A549 (cell line): ENCODE data around the gene ELF3. TPM values are rescaled to one million over a fixed set of nuclear protein-coding genes. Genes with fewer than 3 reads are reported as not detected.

Experiments used
- ATAC-seq, 2 experiments: fragments of 200-7000 bp in 1 of 2; fragments of >200 bp in 1 of 2; cut with Nextera tagmentation in 1 of 2; cut with Tn5 transposase in 1 of 2; 3 replicates each; pipeline versions ENCODE4 v1.8.0 to v1.9.1; 2018 to 2020; ENCODE audit warnings: mild to moderate bottlenecking in 1 of 2, moderate library complexity in 1 of 2
- CTCF ChIA-PET: fragments of 300-600 bp; sonication (Branson Sonifier 250); formaldehyde crosslinking; extraction: SDS; loops from one replicate; lab custom pipeline; 2021; ENCODE audit warnings: antibody characterized with exemption, inconsistent platforms; lab: Yijun Ruan, JAX
- POLR2A ChIA-PET: fragments of 350-600 bp; formaldehyde crosslinking; extraction: SDS; loops from one replicate; lab custom pipeline; 2021; ENCODE audit warnings: antibody characterized with exemption, inconsistent platforms; lab: Yijun Ruan, JAX
- DNase-seq, 2 experiments: peaks; one replicate each; pipeline versions ENCODE4 v3.0.0 to v3.0.0-alpha.2; 2011 to 2016; ENCODE audit warnings: low read depth in 1 of 2, low spot score in 1 of 2
- FAIRE-seq: peaks from 2 replicates; lab custom pipeline; 2011; peaks lifted over from hg19 to GRCh38; lab: Jason Lieb, UNC
- H3K27ac ChIP-seq, 2 experiments: fragments of >200 bp; sonication (Bioruptor Twin); formaldehyde crosslinking; 3 replicates each; pipeline ENCODE4 v1.5.1; 2016 to 2017
- H3K4me1 ChIP-seq: fragments of >200 bp; sonication (Bioruptor Twin); formaldehyde crosslinking; 3 replicates; pipeline ENCODE4 v1.6.1; 2016
- H3K4me2 ChIP-seq: fragments of >200 bp; sonication (Bioruptor Twin); formaldehyde crosslinking; 3 replicates; pipeline ENCODE4 v1.6.1; 2016
- H3K4me3 ChIP-seq: fragments of >200 bp; sonication (Bioruptor Twin); formaldehyde crosslinking; 3 replicates; pipeline ENCODE4 v1.5.1; 2016
- H3K9me3 ChIP-seq: fragments of >200 bp; sonication (Bioruptor Twin); formaldehyde crosslinking; 3 replicates; pipeline ENCODE4 v1.6.1; 2016
- BHLHE40 ChIP-seq: IDR thresholded peaks from 2 replicates; pipeline ENCODE4 v1.6.1; 2012; ENCODE audit warnings: low read depth, low read length, inconsistent platforms
- CBX2 ChIP-seq: fragments of 200-600 bp; sonication (generic); IDR thresholded peaks from 2 replicates; pipeline ENCODE4 v1.6.1; 2016; ENCODE audit warnings: low read depth, mild to moderate bottlenecking, borderline replicate concordance
- EHF ChIP-seq: fragments of 250-450 bp; sonication (Bioruptor Pico); IDR thresholded peaks from 2 replicates; pipeline ENCODE4 v1.5.0; 2020; ENCODE audit warnings: mild to moderate bottlenecking
- EHMT2 ChIP-seq: fragments of 200-600 bp; sonication (generic); IDR thresholded peaks from 2 replicates; pipeline ENCODE4 v1.6.1; 2016; ENCODE audit warnings: antibody characterized with exemption, low read depth, mild to moderate bottlenecking, moderate library complexity
- ESRRA ChIP-seq: fragments of 150-350 bp; IDR thresholded peaks from 2 replicates; pipeline ENCODE4 v1.6.1; 2014; ENCODE audit warnings: mild to moderate bottlenecking, low read length, borderline replicate concordance
- FOSL2 ChIP-seq, 2 experiments: fragments of 450-650 bp in 1 of 2; fragments of >200 bp in 1 of 2; sonication (Bioruptor Twin) in 1 of 2; formaldehyde crosslinking; IDR thresholded peaks; 2 replicates each; pipeline versions ENCODE4 v1.5.0 to v1.6.1; 2016 to 2020; ENCODE audit warnings: mild to moderate bottlenecking in 1 of 2, moderate library complexity in 1 of 2
- GATA3 ChIP-seq: IDR thresholded peaks from 2 replicates; pipeline ENCODE4 v1.6.1; 2012; ENCODE audit warnings: borderline replicate concordance
- HEYL ChIP-seq: fragments of 250-450 bp; sonication (Bioruptor Pico); IDR thresholded peaks from 2 replicates; pipeline ENCODE4 v1.8.0; 2021; ENCODE audit warnings: mild to moderate bottlenecking, moderate library complexity
- HOXA7 ChIP-seq: fragments of 250-450 bp; sonication (Bioruptor Pico); IDR thresholded peaks from 2 replicates; pipeline ENCODE4 v1.5.0; 2020; ENCODE audit warnings: mild to moderate bottlenecking, moderate library complexity
- HOXB13 ChIP-seq: fragments of 250-450 bp; sonication (Bioruptor Pico); IDR thresholded peaks from 2 replicates; pipeline ENCODE4 v1.5.0; 2020; ENCODE audit warnings: low read depth, mild to moderate bottlenecking, moderate library complexity
- HOXB5 ChIP-seq: fragments of 250-450 bp; sonication (Bioruptor Pico); IDR thresholded peaks from 2 replicates; pipeline ENCODE4 v1.5.0; 2020; ENCODE audit warnings: mild to moderate bottlenecking, moderate library complexity
- MAZ ChIP-seq: fragments of 150-350 bp; IDR thresholded peaks from 2 replicates; pipeline ENCODE4 v1.6.1; 2014; ENCODE audit warnings: antibody characterized with exemption, low read depth, low read length, borderline replicate concordance
- NFE2L2 ChIP-seq: fragments of 150-350 bp; conservative IDR thresholded peaks from 2 replicates; pipeline ENCODE4 v1.6.1; 2014; ENCODE audit warnings: low read length
- PHF8 ChIP-seq: fragments of 200-600 bp; sonication (generic); IDR thresholded peaks from 2 replicates; pipeline ENCODE4 v1.6.1; 2016; ENCODE audit warnings: low read depth, mild to moderate bottlenecking, antibody characterized with exemption, moderate library complexity, borderline replicate concordance
- POLR2A ChIP-seq: IDR thresholded peaks from 2 replicates; pipeline ENCODE4 v1.6.1; 2012; ENCODE audit warnings: mild to moderate bottlenecking, low read length
- POLR2AphosphoS2 ChIP-seq: conservative IDR thresholded peaks from 2 replicates; pipeline ENCODE4 v1.6.1; 2012; ENCODE audit warnings: low read length, improper control_type of control experiment, inconsistent platforms
- RAD21 ChIP-seq, 2 experiments: fragments of >200 bp in 1 of 2; sonication (Bioruptor Twin) in 1 of 2; formaldehyde crosslinking in 1 of 2; IDR thresholded peaks in 1 of 2; conservative IDR thresholded peaks in 1 of 2; 2 replicates in 1 of 2; 3 replicates in 1 of 2; pipeline ENCODE4 v1.6.1; 2012 to 2018; ENCODE audit warnings: inconsistent platforms in 1 of 2
- RARB ChIP-seq: fragments of 250-450 bp; sonication (Bioruptor Pico); IDR thresholded peaks from 2 replicates; pipeline ENCODE4 v1.8.0; 2021; ENCODE audit warnings: mild to moderate bottlenecking, moderate library complexity
- RNF2 ChIP-seq: fragments of 200-600 bp; sonication (generic); IDR thresholded peaks from 2 replicates; pipeline ENCODE4 v1.6.1; 2016; ENCODE audit warnings: low read depth, mild to moderate bottlenecking, antibody characterized with exemption, moderate library complexity, borderline replicate concordance
- SMC3 ChIP-seq: fragments of >200 bp; sonication (Bioruptor Twin); formaldehyde crosslinking; IDR thresholded peaks from 3 replicates; pipeline ENCODE4 v1.6.1; 2018; ENCODE audit warnings: inconsistent platforms
- SREBF2 ChIP-seq: fragments of 450-650 bp; IDR thresholded peaks from 2 replicates; pipeline ENCODE4 v1.6.1; 2014; ENCODE audit warnings: mild to moderate bottlenecking, moderate library complexity
- TFCP2L1 ChIP-seq: fragments of 250-450 bp; sonication (Bioruptor Pico); IDR thresholded peaks from 2 replicates; pipeline ENCODE4 v1.5.0; 2021; ENCODE audit warnings: mild to moderate bottlenecking
- TP53 ChIP-seq: fragments of 250-450 bp; sonication (Bioruptor Pico); IDR thresholded peaks from 2 replicates; pipeline ENCODE4 v1.5.0; 2021; ENCODE audit warnings: mild to moderate bottlenecking, moderate library complexity
- USF2 ChIP-seq: fragments of 450-650 bp; IDR thresholded peaks from 2 replicates; pipeline ENCODE4 v1.6.1; 2014; ENCODE audit warnings: antibody characterized with exemption
- ZFP36 ChIP-seq: fragments of 450-650 bp; IDR thresholded peaks from 2 replicates; pipeline ENCODE4 v1.6.1; 2014; ENCODE audit warnings: borderline replicate concordance; ENCODE audit not compliant: partially characterized antibody
- ZNF302 ChIP-seq: fragments of 250-450 bp; sonication (Bioruptor Pico); IDR thresholded peaks from 2 replicates; pipeline ENCODE4 v1.9.0; 2021; ENCODE audit warnings: inconsistent platforms, mild to moderate bottlenecking, moderate library complexity
- WGBS: methylation state at CpG from one replicate; pipeline ENCODE4 v1.1.6; 2017; ENCODE audit errors: missing lambda C conversion rate; 5-methylcytosine and 5-hydroxymethylcytosine counted together
- polyA plus RNA-seq, 4 experiments: library from polyadenylated mRNA; depleted of rRNA in 3 of 4; stranded (reverse); fragments of >200 nt; fragmentation: RNase III in 1 of 4; extraction: RNeasy Plus Mini Kit Qiagen cat#74134 plus additional on column Dnase treatment in 1 of 4; gene quantifications; 2 replicates in 3 of 4; 3 replicates in 1 of 4; pipeline ENCODE4 v1.2.3, GENCODE V29; 2011 to 2017
- TF ChIP-seq, protein P1 (sequence below): fragments of 250-450 bp; sonication (Bioruptor Pico); IDR thresholded peaks from 2 replicates; pipeline ENCODE4 v1.5.0; 2021; ENCODE audit warnings: mild to moderate bottlenecking, moderate library complexity, borderline replicate concordance
- TF ChIP-seq, protein P2 (sequence below): IDR thresholded peaks from 2 replicates; pipeline ENCODE4 v1.6.1; 2012
- TF ChIP-seq, protein P3 (sequence below): IDR thresholded peaks from 2 replicates; pipeline ENCODE4 v1.6.1; 2012
- TF ChIP-seq, protein P4 (sequence below): fragments of 250-450 bp; sonication (Bioruptor Pico); IDR thresholded peaks from 2 replicates; pipeline ENCODE4 v1.5.0; 2020; ENCODE audit warnings: low read depth, mild to moderate bottlenecking, moderate library complexity

The ELF3 gene
- polyA plus RNA-seq, 2 of the 4 experiments (the other 2 are of a cell fraction), result 180 to 334 TPM

- H3K4me3 ChIP-seq, result peak overlapping the region; percentile 17; the same call in 1 of the 3 replicates
- peak overlapping the region; percentile 97 to 99 for H3K27ac ChIP-seq
- 48% methylated on average over 7 of the region's 7 CpGs for WGBS
- POLR2A ChIA-PET, result interaction anchor here (0.7 to 4.1 kb wide), 11 partner anchors 11 to 79 kb away, joined by 3 to 147 read pairs (median 10); partner anchors contain the start of genes ELF3 and RNPEP
- ATAC-seq, result no peak; a peak in 1 of 6 replicates
- no peak for DNase-seq
- FAIRE-seq, result no peak
- H3K4me1 ChIP-seq, result peaks cover 59% of the 10 kb centered on the region
- peak overlapping the region; percentile 79 for H3K4me2 ChIP-seq
- CTCF ChIA-PET, result interaction anchor here (0.9 to 3.0 kb wide), 12 partner anchors 12 to 85 kb away, joined by 3 to 13 read pairs (median 6); partner anchors contain the start of gene ELF3
- TF ChIP-seq HOXA7 (no peak), ZNF302 (CRISPR knock-in tag) (peak; percentile 62; the same call in 1 of the 2 replicates), MAZ (no peak), HOXB13 (CRISPR knock-in tag) (peak; percentile 91), HOXB5 (CRISPR knock-in tag) (peak; percentile 76; the same call in 1 of the 2 replicates), EHF (CRISPR knock-in tag) (peak; percentile 86), GATA3 (no peak), ESRRA (no peak), FOSL2 (IDR thresholded peaks at IDR 0.05) (no peak), FOSL2 (CRISPR knock-in tag; IDR thresholded peaks at IDR 0.05) (peak; percentile 17; the same call in 1 of the 2 replicates), HEYL (CRISPR knock-in tag) (peak; percentile 86), ZFP36 (no peak), TP53 (CRISPR knock-in tag) (peak; percentile 92), TFCP2L1 (CRISPR knock-in tag) (0 out of 2 replicates have a peak, but pooled peaks have one; percentile 65), RARB (CRISPR knock-in tag) (0 out of 2 replicates have a peak, but pooled peaks have one; percentile 12)
- TF ChIP-seq, protein P1, sequence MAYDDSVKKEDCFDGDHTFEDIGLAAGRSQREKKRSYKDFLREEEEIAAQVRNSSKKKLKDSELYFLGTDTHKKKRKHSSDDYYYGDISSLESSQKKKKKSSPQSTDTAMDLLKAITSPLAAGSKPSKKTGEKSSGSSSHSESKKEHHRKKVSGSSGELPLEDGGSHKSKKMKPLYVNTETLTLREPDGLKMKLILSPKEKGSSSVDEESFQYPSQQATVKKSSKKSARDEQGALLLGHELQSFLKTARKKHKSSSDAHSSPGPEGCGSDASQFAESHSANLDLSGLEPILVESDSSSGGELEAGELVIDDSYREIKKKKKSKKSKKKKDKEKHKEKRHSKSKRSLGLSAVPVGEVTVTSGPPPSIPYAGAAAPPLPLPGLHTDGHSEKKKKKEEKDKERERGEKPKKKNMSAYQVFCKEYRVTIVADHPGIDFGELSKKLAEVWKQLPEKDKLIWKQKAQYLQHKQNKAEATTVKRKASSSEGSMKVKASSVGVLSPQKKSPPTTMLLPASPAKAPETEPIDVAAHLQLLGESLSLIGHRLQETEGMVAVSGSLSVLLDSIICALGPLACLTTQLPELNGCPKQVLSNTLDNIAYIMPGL (CRISPR knock-in tag), result 0 out of 2 replicates have a peak, but pooled peaks have one; percentile 47
- no peaks in the 10 kb centered on the region for H3K9me3 ChIP-seq
Measured at GRCh38 chr1:202034149-202034682, 23.8 kb downstream of the ELF3 start.

DNA sequence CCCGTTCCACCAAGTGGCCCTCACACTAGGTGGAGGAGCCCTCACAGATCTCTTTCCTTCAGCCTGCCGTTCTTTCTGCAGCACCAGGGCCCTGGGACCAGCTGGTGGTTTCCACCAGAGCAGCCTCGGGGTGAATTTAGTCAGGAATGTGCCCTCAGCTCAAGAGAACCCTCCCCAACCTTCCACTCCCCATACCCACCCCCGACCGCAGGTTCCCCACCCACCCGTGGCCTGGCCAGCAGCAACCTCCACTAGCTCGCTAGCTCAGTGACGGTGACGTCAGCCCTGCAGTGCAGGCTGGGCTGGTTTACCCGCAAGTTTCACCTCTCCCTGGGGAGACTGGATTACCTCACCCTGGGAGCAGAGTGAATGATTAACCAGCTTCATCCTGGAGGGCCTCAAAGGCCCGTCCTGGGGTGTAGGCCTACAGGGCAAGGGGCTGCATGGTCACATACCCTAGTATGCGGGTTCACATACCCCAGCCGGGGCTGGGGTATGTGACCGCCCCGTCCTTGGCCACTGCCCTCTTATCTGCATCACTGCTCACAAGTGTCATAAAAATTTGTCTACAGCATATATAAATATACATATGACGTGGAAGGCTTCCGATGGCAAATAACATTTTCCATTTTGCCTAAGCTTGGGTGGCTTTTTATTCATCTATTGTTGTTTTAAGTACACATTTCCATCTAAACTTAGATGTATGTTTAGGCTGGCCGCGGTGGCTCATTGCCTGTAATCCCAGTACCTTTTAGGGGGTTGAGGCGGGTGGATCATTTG, 24.5 kb downstream of the ELF3 start:
- Histone ChIP-seq H3K4me2 (peak overlapping the region; percentile 79), H3K9me3 (no peaks in the 10 kb centered on the region), H3K4me3 (peak overlapping the region; percentile 17; the same call in 1 of the 3 replicates), H3K27ac (peak overlapping the region; percentile 97 to 99), H3K4me1 (peaks cover 52% of the 10 kb centered on the region)
- peak; percentile 92 to 95 for ATAC-seq
- ChIA-PET POLR2A (interaction anchor here (0.6 to 4.1 kb wide), 13 partner anchors 11 to 78 kb away, joined by 3 to 147 read pairs (median 9); partner anchors contain the start of genes ELF3 and RNPEP), CTCF (interaction anchor here (0.9 to 3.0 kb wide), 13 partner anchors 11 to 85 kb away, joined by 3 to 13 read pairs (median 5); partner anchors contain the start of gene ELF3)
- peak; percentile 91 to 100 for DNase-seq
- peak; percentile 61 for FAIRE-seq
- WGBS, result 2% methylated on average over 16 of the region's 20 CpGs
- TF ChIP-seq TP53 (CRISPR knock-in tag) (no peak), RNF2 (no peak), HEYL (CRISPR knock-in tag) (peak; percentile 54; the same call in 1 of the 2 replicates), POLR2AphosphoS2 (no peak), POLR2A (no peak; the same call in 1 of the 2 replicates), EHMT2 (no peak), SMC3 (peak; percentile 58; the same call in 2 of the 3 replicates), RAD21 (conservative IDR thresholded peaks at IDR 0.05 in 1 of 2, IDR thresholded peaks at IDR 0.05 in 1 of 2) (peak; percentile 21 to 67; a peak in 3 of 5 replicates), NFE2L2 (no peak), CBX2 (no peak), PHF8 (no peak), BHLHE40 (no peak), SREBF2 (no peak), ZFP36 (no peak), USF2 (no peak)
- TF ChIP-seq, protein P2, sequence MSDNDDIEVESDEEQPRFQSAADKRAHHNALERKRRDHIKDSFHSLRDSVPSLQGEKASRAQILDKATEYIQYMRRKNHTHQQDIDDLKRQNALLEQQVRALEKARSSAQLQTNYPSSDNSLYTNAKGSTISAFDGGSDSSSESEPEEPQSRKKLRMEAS, result peak; percentile 57
- TF ChIP-seq, protein P3, sequence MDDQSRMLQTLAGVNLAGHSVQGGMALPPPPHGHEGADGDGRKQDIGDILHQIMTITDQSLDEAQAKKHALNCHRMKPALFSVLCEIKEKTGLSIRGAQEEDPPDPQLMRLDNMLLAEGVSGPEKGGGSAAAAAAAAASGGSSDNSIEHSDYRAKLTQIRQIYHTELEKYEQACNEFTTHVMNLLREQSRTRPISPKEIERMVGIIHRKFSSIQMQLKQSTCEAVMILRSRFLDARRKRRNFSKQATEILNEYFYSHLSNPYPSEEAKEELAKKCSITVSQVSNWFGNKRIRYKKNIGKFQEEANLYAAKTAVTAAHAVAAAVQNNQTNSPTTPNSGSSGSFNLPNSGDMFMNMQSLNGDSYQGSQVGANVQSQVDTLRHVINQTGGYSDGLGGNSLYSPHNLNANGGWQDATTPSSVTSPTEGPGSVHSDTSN, result peak; percentile 50; the same call in 1 of the 2 replicates
- TF ChIP-seq, protein P4, sequence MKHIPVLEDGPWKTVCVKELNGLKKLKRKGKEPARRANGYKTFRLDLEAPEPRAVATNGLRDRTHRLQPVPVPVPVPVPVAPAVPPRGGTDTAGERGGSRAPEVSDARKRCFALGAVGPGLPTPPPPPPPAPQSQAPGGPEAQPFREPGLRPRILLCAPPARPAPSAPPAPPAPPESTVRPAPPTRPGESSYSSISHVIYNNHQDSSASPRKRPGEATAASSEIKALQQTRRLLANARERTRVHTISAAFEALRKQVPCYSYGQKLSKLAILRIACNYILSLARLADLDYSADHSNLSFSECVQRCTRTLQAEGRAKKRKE (CRISPR knock-in tag), result no peak
